HG02870 (cell line): ENCODE data around the gene PCDHGA5.
"Not testable (repeated sequence)": the region's sequence is repeated elsewhere in the genome, so short reads cannot be mapped to it uniquely, and the experiment has no call there.

Experiments used
- ATAC-seq: cut with Tn5 transposase; IDR thresholded peaks from one replicate; pipeline ENCODE4 v1.9.1; 2021; ENCODE audit warnings: mild to moderate bottlenecking, moderate library complexity; ENCODE audit not compliant: unreplicated experiment

The PCDHGA5 gene

GRCh38 chr5:141349917-141350619 is 13.9 kb upstream of the PCDHGA5 start, which contains the start of gene PCDHGB1:
PCDHGB1 (plus strand) TSS chr5:141350099; CDS start chr5:141350261, 162 bp downstream.
- ATAC-seq, result no peak

- ATAC-seq, result no peak
These were observed 12.4 kb upstream of the PCDHGA5 start for GRCh38 chr5:141351591-141351990.

GRCh38 chr5:141354900-141355469 is 9.0 kb upstream of the PCDHGA5 start, which contains the start of gene PCDHGA4:
PCDHGA4 (plus strand) TSS chr5:141355021; CDS start chr5:141355108, 87 bp downstream.
- ATAC-seq, result no peak

- no peak for ATAC-seq
These were observed 8.3 kb upstream of the PCDHGA5 start for GRCh38 chr5:141355641-141356040.

- ATAC-seq, result no peak
These were observed 7.8 kb upstream of the PCDHGA5 start for GRCh38 chr5:141356133-141356532.

GRCh38 chr5:141356950-141357349 is 7.0 kb upstream of the PCDHGA5 start:
- ATAC-seq, result no peak

GRCh38 chr5:141359790-141360426 is 4.1 kb upstream of the PCDHGA5 start, which contains the start of gene PCDHGB2:
PCDHGB2 (plus strand) TSS chr5:141359994; CDS start chr5:141360136, 142 bp downstream.
- peak; percentile 70 for ATAC-seq

- no peak for ATAC-seq
These were observed 3.3 kb upstream of the PCDHGA5 start for GRCh38 chr5:141360685-141361084.

- no peak for ATAC-seq
These were observed 1.2 kb upstream of the PCDHGA5 start for GRCh38 chr5:141362719-141363118.

GRCh38 chr5:141366016-141366896 is 2.3 kb downstream of the PCDHGA5 start:
- ATAC-seq, result no peak

- peak; percentile 100 for ATAC-seq
These were observed 6.3 kb downstream of the PCDHGA5 start, which contains the start of gene PCDHGB3 for GRCh38 chr5:141369994-141370848. PCDHGB3 (plus strand) TSS chr5:141370242; CDS start chr5:141370395, 153 bp downstream.

- no peak for ATAC-seq
These were observed 7.9 kb downstream of the PCDHGA5 start for GRCh38 chr5:141371572-141372475.

- no peak for ATAC-seq
These were observed 9.8 kb downstream of the PCDHGA5 start, which contains the start of gene PCDHGA6 for GRCh38 chr5:141373673-141374317. PCDHGA6 (plus strand) TSS chr5:141373891; CDS start chr5:141374084, 193 bp downstream.

- no peak for ATAC-seq
These were observed 10.7 kb downstream of the PCDHGA5 start for GRCh38 chr5:141374627-141375026.

- not testable (repeated sequence) for ATAC-seq
These were observed 11.6 kb downstream of the PCDHGA5 start for GRCh38 chr5:141375444-141376155.

- no peak for ATAC-seq
These were observed 18.7 kb downstream of the PCDHGA5 start, which contains the start of gene PCDHGA7 for GRCh38 chr5:141382469-141383294. PCDHGA7 (plus strand) TSS chr5:141382742; CDS start chr5:141382900, 158 bp downstream.
